OCI-LY7 (cell line): ENCODE data around the gene QSER1. TPM values are rescaled to one million over a fixed set of nuclear protein-coding genes. Genes with fewer than 3 reads are reported as not detected.

Experiments used
- BruUV-seq: library from RNA; stranded (reverse); fragments of 400-500 nt; replicated peaks from 2 replicates; lab custom pipeline; 2021; lab: Mats Ljungman, UMichigan
- CTCF ChIA-PET: fragments of 300-600 bp; sonication (Branson Sonifier 250); formaldehyde crosslinking; loops from one replicate; lab custom pipeline; 2022; ENCODE audit warnings: antibody characterized with exemption; ENCODE audit not compliant: unreplicated experiment; lab: Charles Lee
- POLR2A ChIA-PET: fragments of 300-600 bp; sonication (Branson Sonifier 250); formaldehyde crosslinking; loops from one replicate; lab custom pipeline; 2022; ENCODE audit warnings: antibody characterized with exemption; lab: Charles Lee
- DNase-seq: peaks from one replicate; pipeline ENCODE4 v3.0.0-alpha.2; 2015; ENCODE audit warnings: low spot score
- H2AFZ ChIP-seq: fragments of 200-600 bp; sonication (generic), shearing (Covaris generic); 2 replicates; pipeline ENCODE4 v1.6.1; 2014; ENCODE audit warnings: mild to moderate bottlenecking, antibody characterized with exemption, low read length, moderate library complexity
- H3K27ac ChIP-seq: fragments of 200-600 bp; sonication (generic); 2 replicates; pipeline ENCODE4 v1.5.1; 2014; ENCODE audit warnings: mixed run types, low read depth, mild to moderate bottlenecking, moderate library complexity, low read length, inconsistent platforms; ENCODE audit not compliant: poor library complexity, severe bottlenecking
- H3K36me3 ChIP-seq: fragments of 200-600 bp; sonication (generic); 2 replicates; pipeline ENCODE4 v1.6.1; 2014; ENCODE audit warnings: mild to moderate bottlenecking, antibody characterized with exemption, low read length, moderate library complexity, mixed read lengths; ENCODE audit not compliant: insufficient read depth
- H3K4me1 ChIP-seq: fragments of 200-600 bp; sonication (generic); 2 replicates; pipeline ENCODE4 v1.5.1; 2014; ENCODE audit warnings: mild to moderate bottlenecking, low read length; ENCODE audit not compliant: insufficient read depth, poor library complexity, severe bottlenecking
- H3K4me2 ChIP-seq: fragments of 200-600 bp; sonication (generic); 2 replicates; pipeline ENCODE4 v1.6.1; 2014; ENCODE audit warnings: mild to moderate bottlenecking, low read length
- H3K4me3 ChIP-seq: fragments of 200-600 bp; sonication (generic); 2 replicates; pipeline ENCODE4 v1.5.1; 2014; ENCODE audit warnings: mild to moderate bottlenecking, low read depth, low read length; ENCODE audit not compliant: poor library complexity, severe bottlenecking
- H3K79me2 ChIP-seq: fragments of 200-600 bp; sonication (generic); 2 replicates; pipeline ENCODE4 v1.6.1; 2016; ENCODE audit warnings: low read depth, mild to moderate bottlenecking, low read length, moderate library complexity, mixed read lengths; ENCODE audit not compliant: insufficient read depth
- H3K9me2 ChIP-seq: fragments of 200-600 bp; sonication (generic); 2 replicates; pipeline ENCODE4 v1.6.1; 2016; ENCODE audit warnings: mild to moderate bottlenecking, low read length, mixed read lengths; ENCODE audit not compliant: insufficient read depth
- H3K9me3 ChIP-seq: fragments of 200-600 bp; sonication (generic); 2 replicates; pipeline ENCODE4 v1.6.1; 2014; ENCODE audit warnings: mild to moderate bottlenecking, mixed run types, low read length, mixed read lengths
- H4K20me1 ChIP-seq: fragments of 200-600 bp; sonication (generic); 2 replicates; pipeline ENCODE4 v1.6.1; 2014; ENCODE audit warnings: mild to moderate bottlenecking, antibody characterized with exemption, low read length, moderate library complexity, mixed read lengths; ENCODE audit not compliant: insufficient read depth
- CTCF ChIP-seq: fragments of 200-600 bp; sonication (generic); conservative IDR thresholded peaks from 2 replicates; pipeline ENCODE4 v1.5.1; 2014; ENCODE audit warnings: mild to moderate bottlenecking, antibody characterized with exemption, low read length, moderate library complexity, mixed read lengths
- EZH2phosphoT487 ChIP-seq: fragments of 200-600 bp; sonication (generic); IDR thresholded peaks from 2 replicates; pipeline ENCODE4 v1.6.1; 2018; ENCODE audit warnings: low read depth, borderline replicate concordance, mild to moderate bottlenecking, mixed run types, antibody characterized with exemption, low read length, moderate library complexity, mixed read lengths
- intact Hi-C: fragments of 100-400 bp; cut with micrococcal nuclease; formaldehyde crosslinking; loops from one replicate; pipeline ENCODE4 v1.10.0; 2022; ENCODE audit not compliant: unreplicated experiment
- total RNA-seq, 2 experiments: library from RNA; depleted of rRNA in 1 of 2; stranded (reverse); fragments of >200 nt in 1 of 2; shearing (Covaris generic) in 1 of 2; gene quantifications; 2 replicates each; pipeline ENCODE4 v1.2.3, GENCODE V29; 2014 to 2022

Gene QSER1
- total RNA-seq, 2 experiments from 2014 or later, result 30.6 to 46.3 TPM

GRCh38 chr11:33017478-33017877 is 124.9 kb downstream of the QSER1 start:
- DNase-seq, result no peak
- H3K9me2 ChIP-seq, result no peaks in the 10 kb centered on the region
- no peaks in the 10 kb centered on the region for H3K79me2 ChIP-seq
- POLR2A ChIA-PET, result interaction anchor here (1.5 to 2.2 kb wide), 2 partner anchors 9 to 15 kb away, joined by 4 to 6 read pairs; no protein-coding TSS in a partner anchor
- no peak overlapping the region for H3K27ac ChIP-seq
- intact Hi-C loops, result no loop called here
- H3K4me2 ChIP-seq, result no peak overlapping the region
- no peak for TF ChIP-seq EZH2phosphoT487
- no peak for TF ChIP-seq CTCF
- H3K9me3 ChIP-seq, result no peaks in the 10 kb centered on the region
- no peaks in the 10 kb centered on the region for H3K4me1 ChIP-seq
- no peaks in the 10 kb centered on the region for H3K36me3 ChIP-seq
- BruUV-seq, result no TSS peak
- no peaks in the 10 kb centered on the region for H4K20me1 ChIP-seq
- CTCF ChIA-PET, result no interaction called here
- H3K4me3 ChIP-seq, result no peak overlapping the region
- no peak overlapping the region for H2AFZ ChIP-seq

GRCh38 chr11:33017965-33018364 is 125.4 kb downstream of the QSER1 start:
- CTCF ChIA-PET, result no interaction called here
- intact Hi-C loops, result no loop called here

More at GRCh38 chr11:33017965-33018364, 125.4 kb downstream of the QSER1 start:
- DNase-seq, result no peak
- Histone ChIP-seq H3K9me2 (no peaks in the 10 kb centered on the region), H3K36me3 (no peaks in the 10 kb centered on the region), H3K27ac (no peak overlapping the region), H2AFZ (no peak overlapping the region), H4K20me1 (no peaks in the 10 kb centered on the region), H3K79me2 (no peaks in the 10 kb centered on the region), H3K9me3 (no peaks in the 10 kb centered on the region), H3K4me1 (no peaks in the 10 kb centered on the region), H3K4me3 (no peak overlapping the region), H3K4me2 (no peak overlapping the region)
- TF ChIP-seq CTCF (no peak), EZH2phosphoT487 (no peak)
- no TSS peak for BruUV-seq
- POLR2A ChIA-PET, result no interaction called here
